NT2/D1 (cell line): ENCODE results near the gene ZNF385C.

Experiments used
- SUZ12 ChIP-seq: IDR thresholded peaks from 2 replicates; pipeline ENCODE4 v1.6.1; 2011; ENCODE audit not compliant: insufficient read length, insufficient read depth; ENCODE audit errors: extremely low read depth
- YY1 ChIP-seq: IDR thresholded peaks from 2 replicates; pipeline ENCODE4 v1.6.1; 2011; ENCODE audit not compliant: insufficient read length, insufficient read depth
- ZNF274 ChIP-seq: IDR thresholded peaks from 2 replicates; pipeline ENCODE4 v1.6.1; 2011; ENCODE audit warnings: mild to moderate bottlenecking, low read depth, low read length

DNA sequence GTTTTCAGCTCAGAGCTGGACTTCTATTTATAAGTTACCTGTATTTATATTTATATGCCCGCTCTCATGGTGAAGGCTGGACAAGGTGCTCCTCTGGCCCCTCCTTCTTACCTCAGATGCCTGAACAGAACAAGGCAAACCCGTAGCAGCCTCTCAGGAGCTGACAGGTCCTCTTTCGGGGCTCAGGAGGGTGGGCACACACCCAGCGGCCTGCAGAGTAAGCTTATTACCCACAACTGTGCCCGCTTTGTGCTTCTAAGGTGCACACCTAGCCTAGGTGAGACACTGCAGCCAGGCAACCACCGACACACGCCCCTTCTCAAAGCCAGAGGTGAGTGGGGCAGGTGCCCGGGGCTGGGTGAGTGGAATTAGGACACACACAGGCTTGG lies 73.1 kb downstream of the ZNF385C start:
- no peak for TF ChIP-seq YY1
- TF ChIP-seq SUZ12, result no peak
- TF ChIP-seq ZNF274, result no peak
